Activated CD4-positive, alpha-beta T cell treated with anti-CD3 and anti-CD28 coated beads for 4 hours (primary cell): ENCODE data around the gene FZD4.

Experiments used
- DNase-seq, 2 donors: peaks; one replicate each; pipeline ENCODE4 v3.0.0-alpha.2; 2020

Gene FZD4

GRCh38 chr11:86904001-86904400 lies 51.2 kb downstream of the FZD4 start:
- DNase-seq: no peak

GRCh38 chr11:86902345-86902744 lies 52.9 kb downstream of the FZD4 start:
- DNase-seq: no peak

DNA sequence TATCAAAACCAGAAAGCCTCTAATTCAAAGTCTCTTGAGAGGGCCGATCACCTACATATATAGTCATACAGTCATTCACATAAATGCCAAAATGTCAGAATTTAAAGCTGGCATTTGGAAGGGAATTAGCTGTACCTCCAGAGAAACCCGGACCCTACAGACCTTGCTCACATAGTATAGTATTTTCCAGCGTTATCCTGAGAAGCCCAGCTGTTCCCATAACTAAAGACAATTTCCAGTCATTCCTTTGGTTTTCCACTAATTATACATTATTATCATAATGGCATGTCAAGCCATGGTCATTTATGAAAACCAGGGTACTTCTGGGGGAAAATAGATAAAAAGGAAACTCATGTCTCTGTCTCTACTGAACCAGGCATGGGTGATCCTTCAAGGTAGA lies 53.6 kb downstream of the FZD4 start:
- DNase-seq: no peak

- no peak for DNase-seq
Observed at GRCh38 chr11:86900162-86900561, 55.0 kb downstream of the FZD4 start.

DNA sequence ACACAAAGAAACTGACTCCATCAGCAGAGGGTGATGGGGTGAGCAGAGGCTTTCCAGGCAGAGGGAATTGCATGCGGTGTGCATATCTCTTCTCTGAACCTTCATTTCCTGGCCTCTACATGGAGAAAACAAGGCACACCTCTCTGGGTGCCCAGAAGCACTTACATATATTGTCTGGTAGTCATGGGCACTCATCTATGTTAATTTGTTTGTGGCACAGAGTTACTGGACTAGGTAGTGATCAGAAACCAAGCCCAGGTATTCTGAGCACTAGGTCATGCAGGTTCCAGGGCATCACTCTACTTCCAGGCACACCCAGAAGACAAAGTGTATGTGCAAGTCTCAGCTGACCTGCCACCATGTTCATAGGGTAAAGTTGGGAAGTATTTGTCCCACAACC lies 56.5 kb downstream of the FZD4 start:
- DNase-seq: no peak

DNA sequence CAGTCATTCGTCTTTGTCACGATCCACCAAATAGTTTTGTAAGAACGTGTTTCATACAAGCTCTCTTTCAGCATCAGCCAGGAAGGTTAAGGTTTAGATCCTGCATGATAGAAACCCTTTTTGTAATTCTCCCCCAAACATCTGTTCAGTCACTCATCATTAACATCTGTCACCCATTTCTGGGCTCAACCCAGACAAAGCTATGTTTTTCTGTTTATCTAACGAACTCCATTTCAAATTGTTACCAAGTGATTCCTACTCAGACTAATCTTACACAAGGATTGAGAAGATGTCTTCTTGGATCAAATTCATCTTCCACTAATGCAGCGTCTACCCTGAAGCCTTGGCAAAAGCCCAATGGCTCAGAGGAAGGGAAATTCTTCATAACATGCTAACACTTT lies 58.8 kb downstream of the FZD4 start:
- DNase-seq: no peak
